HG03103 (cell line): ENCODE results near the gene EFHD1.

ENCODE experiments used
- ATAC-seq: cut with Tn5 transposase; IDR thresholded peaks from one replicate; pipeline ENCODE4 v1.9.1; 2021; ENCODE audit warnings: low read depth; ENCODE audit not compliant: unreplicated experiment

The EFHD1 gene

DNA sequence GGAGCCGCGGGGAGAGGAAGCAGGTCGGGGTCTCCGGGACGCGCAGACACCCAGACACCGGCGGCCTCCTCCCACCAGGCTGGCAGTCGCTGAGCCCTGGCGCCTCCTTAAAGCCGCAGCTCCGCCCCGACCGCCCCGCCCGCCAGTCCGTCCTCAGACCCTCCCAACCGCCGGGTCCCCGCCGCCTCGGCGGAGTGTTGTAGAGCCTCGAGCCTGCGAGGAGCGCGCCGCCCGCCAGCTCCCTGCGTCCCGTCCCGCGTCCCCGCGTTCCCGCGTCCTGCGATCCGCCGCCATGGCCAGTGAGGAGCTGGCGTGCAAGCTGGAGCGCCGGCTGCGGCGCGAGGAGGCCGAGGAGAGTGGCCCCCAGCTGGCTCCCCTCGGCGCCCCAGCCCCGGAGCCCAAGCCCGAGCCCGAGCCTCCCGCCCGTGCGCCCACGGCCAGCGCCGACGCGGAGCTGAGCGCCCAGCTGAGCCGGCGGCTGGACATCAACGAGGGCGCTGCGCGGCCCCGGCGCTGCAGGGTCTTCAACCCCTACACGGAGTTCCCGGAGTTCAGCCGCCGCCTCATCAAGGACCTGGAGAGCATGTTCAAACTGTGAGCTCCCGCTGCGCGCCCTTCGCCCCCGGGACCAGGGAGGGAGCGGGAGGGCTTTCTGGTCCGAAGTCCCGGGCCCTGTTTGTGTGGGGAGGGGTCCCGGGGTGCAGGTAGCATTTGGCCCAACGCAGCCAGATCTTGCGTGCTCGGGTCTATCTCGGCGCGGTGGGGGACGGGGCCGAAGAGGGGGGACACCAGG is at the start of gene EFHD1:
EFHD1 (plus strand) TSS at position 192 of the 793 bp plus-strand sequence; CDS start at position 293, 101 bp downstream.
- ATAC-seq, result no peak

- ATAC-seq, result no peak
These were observed 49.2 kb upstream of the EFHD1 start for GRCh38 chr2:232584238-232584637.

- no peak for ATAC-seq
These were observed 46.4 kb upstream of the EFHD1 start for GRCh38 chr2:232586943-232587505.

DNA sequence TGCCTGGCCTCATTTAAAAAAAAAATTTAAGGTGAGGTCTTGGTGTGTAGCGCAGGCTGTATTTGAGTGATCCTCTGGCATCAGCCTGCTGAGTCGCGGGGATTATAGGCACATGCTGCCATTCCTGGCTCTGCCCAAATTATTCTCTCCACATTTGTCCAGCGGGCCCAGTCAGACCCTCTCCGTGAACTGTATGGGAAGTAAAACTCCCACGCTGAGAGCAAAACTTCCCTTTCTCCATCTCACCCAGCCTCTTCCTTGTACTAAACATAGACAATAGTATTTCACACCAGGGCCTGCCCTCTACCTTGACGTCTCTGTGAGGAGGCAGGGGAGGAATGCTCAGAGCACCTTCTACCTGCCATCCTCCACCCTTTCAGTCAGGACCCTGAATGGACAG is 45.9 kb upstream of the EFHD1 start:
- no peak for ATAC-seq

GRCh38 chr2:232588031-232588430 is 45.4 kb upstream of the EFHD1 start:
- ATAC-seq, result no peak

DNA sequence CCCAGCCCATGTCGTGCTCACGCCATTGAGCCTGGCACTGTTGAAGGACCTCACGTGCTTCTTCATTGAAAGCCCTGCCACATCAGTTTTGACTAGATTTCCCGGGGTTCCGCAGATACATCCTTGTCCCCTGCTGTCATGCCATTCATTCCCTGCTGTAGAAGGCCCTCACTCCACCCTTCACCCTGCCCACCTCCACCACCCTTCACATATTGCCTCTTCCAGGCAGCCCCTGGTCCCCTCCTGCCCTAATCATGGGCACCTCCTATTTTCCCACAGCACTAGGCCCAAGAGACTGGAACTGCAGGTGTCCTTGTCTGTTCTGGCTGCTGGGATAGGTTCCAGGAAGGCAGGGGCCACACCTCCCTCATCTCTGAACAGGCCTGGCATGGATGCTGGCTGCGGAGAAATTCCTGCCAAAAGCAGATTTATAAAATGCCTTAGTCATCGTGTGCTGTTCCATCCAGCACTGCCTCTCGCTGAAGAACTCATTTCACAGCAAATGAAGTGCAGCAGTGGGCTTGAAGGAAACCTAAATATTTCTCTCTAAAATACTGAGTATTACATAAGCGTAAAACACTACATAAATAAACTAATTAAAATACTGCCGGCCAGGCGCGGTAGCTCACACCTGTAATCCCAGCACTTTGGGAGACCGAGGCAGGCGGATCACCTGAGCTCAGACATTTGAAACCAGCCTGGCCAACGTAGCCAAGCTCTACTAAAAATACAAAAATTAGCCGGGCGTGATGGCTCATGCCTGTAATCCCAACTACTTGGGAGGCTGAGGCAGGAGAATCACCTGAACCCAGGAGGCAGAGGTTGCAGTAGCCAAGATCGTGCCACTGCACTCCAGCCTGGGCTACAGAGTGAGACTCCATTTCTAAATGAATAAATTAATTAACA is 44.5 kb upstream of the EFHD1 start:
- no peak for ATAC-seq

- no peak for ATAC-seq
These were observed 40.5 kb upstream of the EFHD1 start for GRCh38 chr2:232592772-232593395.

DNA sequence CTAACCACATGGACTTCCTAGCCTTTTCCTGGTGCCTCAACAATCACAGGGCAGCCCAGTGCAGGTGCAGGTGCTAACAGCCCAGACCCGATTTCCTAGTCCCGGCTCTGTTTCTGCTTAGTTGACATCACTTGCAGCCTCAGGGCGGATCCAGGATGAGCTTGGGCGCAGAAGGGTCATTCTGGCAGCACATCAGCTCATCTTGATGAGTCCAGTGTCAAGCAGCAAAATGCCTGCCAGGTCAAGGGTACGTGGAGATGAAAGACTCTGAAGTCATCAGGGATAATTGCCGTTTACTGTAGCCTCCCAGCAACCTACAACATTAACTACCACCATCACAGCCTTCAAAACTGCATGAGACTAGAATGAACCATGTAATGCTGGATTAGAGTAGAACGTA is 39.4 kb upstream of the EFHD1 start:
- no peak for ATAC-seq

DNA sequence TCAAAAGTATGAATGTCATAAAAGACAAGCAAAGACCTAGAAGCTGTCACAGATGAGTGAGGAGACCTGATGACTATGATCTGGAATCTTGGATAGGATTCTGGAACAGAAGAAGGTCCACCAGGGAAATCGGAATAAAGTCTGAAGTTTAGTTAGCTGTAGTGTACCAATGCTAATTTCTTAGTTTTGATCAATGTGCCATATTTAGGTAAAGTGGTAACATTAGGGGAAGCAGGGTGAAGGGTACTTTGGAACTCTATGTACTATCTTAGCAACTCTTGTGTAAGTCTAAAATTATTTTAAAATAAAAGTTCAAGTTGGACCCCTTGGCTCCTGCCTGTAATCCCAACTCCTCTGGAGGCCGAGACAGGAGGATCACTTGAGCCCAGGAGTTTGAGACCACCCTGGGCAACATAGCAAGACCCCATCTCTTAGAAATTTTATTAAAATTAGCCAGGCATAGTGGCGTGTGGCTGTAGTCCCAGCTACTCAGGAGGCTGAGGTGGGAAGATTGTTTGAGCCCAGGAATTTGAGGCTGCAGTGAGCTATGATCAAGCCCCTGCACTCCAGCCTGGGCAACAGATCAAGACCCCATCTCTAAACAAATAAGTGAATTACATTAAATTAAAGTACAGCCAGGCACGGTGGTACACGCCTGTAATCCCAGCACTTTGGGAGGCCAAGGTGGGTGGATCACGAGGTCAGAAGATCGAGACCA is 35.9 kb upstream of the EFHD1 start:
- no peak for ATAC-seq

GRCh38 chr2:232598293-232598692 is 35.1 kb upstream of the EFHD1 start:
- no peak for ATAC-seq

- no peak for ATAC-seq
These were observed 33.2 kb upstream of the EFHD1 start for GRCh38 chr2:232600053-232600773.

GRCh38 chr2:232603283-232603682 is 30.1 kb upstream of the EFHD1 start:
- ATAC-seq, result no peak

- ATAC-seq, result no peak
These were observed 28.9 kb upstream of the EFHD1 start for GRCh38 chr2:232604535-232604934.

- ATAC-seq, result no peak
These were observed 26.4 kb upstream of the EFHD1 start for GRCh38 chr2:232607011-232607410.

DNA sequence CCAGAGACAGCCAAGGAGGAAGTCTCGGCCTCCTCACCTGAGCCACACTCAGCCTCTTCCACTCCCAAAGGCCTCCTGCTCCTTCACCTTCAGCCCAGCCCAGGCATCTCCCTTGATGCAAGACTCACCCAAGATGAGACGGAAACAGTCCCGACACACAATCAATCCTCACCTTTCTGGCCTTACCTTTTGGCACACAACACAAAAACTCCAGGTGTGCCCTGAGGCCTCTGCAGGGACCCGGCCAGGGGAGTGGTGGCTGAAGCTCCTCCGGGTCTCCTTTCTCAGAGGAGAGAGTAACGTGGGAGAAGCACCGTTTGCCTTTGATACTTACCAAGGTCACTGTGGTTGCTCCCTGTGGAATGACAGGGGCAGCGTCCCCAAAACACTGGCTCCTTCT is 23.8 kb upstream of the EFHD1 start:
- ATAC-seq, result no peak

DNA sequence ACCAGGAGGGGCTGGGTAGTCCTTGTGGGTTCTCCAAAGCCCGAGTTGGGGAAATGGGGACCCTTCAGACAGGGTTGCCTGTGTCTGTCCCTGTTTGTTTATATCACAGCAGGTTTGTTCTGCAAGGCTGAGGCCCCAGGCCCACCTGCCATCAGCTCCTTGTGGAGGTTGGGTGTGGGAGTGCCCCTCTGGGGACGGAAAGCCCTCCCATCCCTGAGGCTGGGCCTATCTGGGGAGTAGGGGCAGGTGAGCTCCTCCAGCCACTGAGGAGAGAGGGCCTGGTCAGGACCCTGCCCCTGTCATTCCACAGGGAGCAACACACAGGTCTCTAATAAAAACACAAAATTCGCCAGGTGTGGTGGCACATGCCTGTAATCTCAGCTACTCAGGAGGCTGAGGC is 23.3 kb upstream of the EFHD1 start:
- no peak for ATAC-seq

DNA sequence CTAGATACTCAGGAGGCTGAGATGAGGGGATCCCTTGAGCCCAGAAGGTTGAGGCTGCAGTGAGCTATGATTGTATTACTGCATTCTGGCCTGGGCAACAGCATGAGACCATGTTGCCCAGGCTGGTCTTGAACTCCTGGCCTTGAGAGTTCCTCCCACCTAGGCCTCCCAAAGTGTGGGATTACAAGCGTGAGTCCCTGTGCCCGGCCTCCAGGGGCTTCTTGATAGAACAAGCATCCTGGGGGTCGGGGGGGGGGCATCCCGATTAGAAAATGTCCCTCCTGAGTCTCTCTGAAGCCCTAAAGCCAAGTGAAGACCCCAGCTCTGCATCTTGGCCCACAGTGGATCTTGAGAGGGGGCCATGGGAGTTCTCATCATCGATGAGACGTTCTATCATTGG is 22.3 kb upstream of the EFHD1 start:
- no peak for ATAC-seq

GRCh38 chr2:232611559-232612218 is 21.7 kb upstream of the EFHD1 start:
- ATAC-seq, result no peak

- no peak for ATAC-seq
These were observed 19.8 kb upstream of the EFHD1 start for GRCh38 chr2:232613538-232614134.
